GM21619 (cell line): ENCODE measurements around the gene RGS3.
"Not testable (repeated sequence)": the region's sequence is repeated elsewhere in the genome, so short reads cannot be mapped to it uniquely, and the experiment has no call there.

ENCODE experiments used
- ATAC-seq: cut with Tn5 transposase; IDR thresholded peaks from one replicate; pipeline ENCODE4 v1.9.1; 2021; ENCODE audit not compliant: unreplicated experiment

The RGS3 gene

GRCh38 chr9:113543982-113544303 is 80.4 kb downstream of the RGS3 start:
- ATAC-seq, result no peak

GRCh38 chr9:113545068-113545467 is 81.5 kb downstream of the RGS3 start:
- no peak for ATAC-seq

GRCh38 chr9:113546566-113546965 is 83.0 kb downstream of the RGS3 start:
- no peak for ATAC-seq

GRCh38 chr9:113547501-113547900 is 84.0 kb downstream of the RGS3 start:
- ATAC-seq, result no peak

GRCh38 chr9:113548221-113549041 is 84.9 kb downstream of the RGS3 start:
- no peak for ATAC-seq

- ATAC-seq, result not testable (repeated sequence)
Observed at GRCh38 chr9:113549892-113550291, 86.4 kb downstream of the RGS3 start.

GRCh38 chr9:113556877-113557593 is 93.5 kb downstream of the RGS3 start:
- ATAC-seq, result no peak

GRCh38 chr9:113558632-113559502 is 95.3 kb downstream of the RGS3 start:
- no peak for ATAC-seq

GRCh38 chr9:113559834-113560800 is 96.6 kb downstream of the RGS3 start:
- no peak for ATAC-seq

- no peak for ATAC-seq
Observed at GRCh38 chr9:113562653-113563381, 99.3 kb downstream of the RGS3 start.

GRCh38 chr9:113563826-113564497 is 100.4 kb downstream of the RGS3 start:
- ATAC-seq, result no peak

GRCh38 chr9:113564498-113565237 is 101.1 kb downstream of the RGS3 start:
- no peak for ATAC-seq

- ATAC-seq, result no peak
Observed at GRCh38 chr9:113566016-113566711, 102.6 kb downstream of the RGS3 start.

GRCh38 chr9:113566712-113567071 is 103.2 kb downstream of the RGS3 start:
- ATAC-seq, result no peak

GRCh38 chr9:113567361-113568080 is 104.0 kb downstream of the RGS3 start:
- no peak for ATAC-seq

GRCh38 chr9:113568081-113568435 is 104.5 kb downstream of the RGS3 start:
- ATAC-seq, result no peak

- ATAC-seq, result no peak
Observed at GRCh38 chr9:113568571-113569321, 105.2 kb downstream of the RGS3 start.
